Fibroblast of skin of left quadriceps (primary cell): ENCODE results near the gene KCNJ18.
"Not testable (repeated sequence)": the region's sequence is repeated elsewhere in the genome, so short reads cannot be mapped to it uniquely, and the experiment has no call there.

Source experiments
- DNase-seq, 2 experiments: peaks; one replicate each; pipeline ENCODE4 v3.0.0-alpha.2; 2013; ENCODE audit warnings: low read depth in 2 of 2

KCNJ18 gene

GRCh38 chr17:21671437-21671836, 20.9 kb upstream of the KCNJ18 start:
- not testable (repeated sequence) for DNase-seq

- DNase-seq, result not testable (repeated sequence)
Measured at GRCh38 chr17:21671871-21672270, 20.5 kb upstream of the KCNJ18 start.

- DNase-seq, result not testable (repeated sequence)
Measured at GRCh38 chr17:21673451-21674241, 18.7 kb upstream of the KCNJ18 start.

- DNase-seq, result no peak
Measured at GRCh38 chr17:21674242-21674731, 18.0 kb upstream of the KCNJ18 start.

- not testable (repeated sequence) for DNase-seq
Measured at GRCh38 chr17:21674891-21675738, 17.2 kb upstream of the KCNJ18 start.

- not testable (repeated sequence) for DNase-seq
Measured at GRCh38 chr17:21675739-21676130, 16.6 kb upstream of the KCNJ18 start.

GRCh38 chr17:21676281-21677111, 15.8 kb upstream of the KCNJ18 start:
- DNase-seq, result no peak

GRCh38 chr17:21677126-21677910, 15.0 kb upstream of the KCNJ18 start:
- DNase-seq, result no peak

GRCh38 chr17:21677911-21678310, 14.4 kb upstream of the KCNJ18 start:
- no peak for DNase-seq

GRCh38 chr17:21678393-21679081, 13.8 kb upstream of the KCNJ18 start:
- DNase-seq, result no peak

GRCh38 chr17:21679256-21680146, 12.8 kb upstream of the KCNJ18 start:
- DNase-seq, result no peak

- DNase-seq, result no peak
Measured at GRCh38 chr17:21680366-21680765, 12.0 kb upstream of the KCNJ18 start.

- not testable (repeated sequence) for DNase-seq
Measured at GRCh38 chr17:21680850-21681351, 11.4 kb upstream of the KCNJ18 start.

GRCh38 chr17:21681576-21681975, 10.7 kb upstream of the KCNJ18 start:
- not testable (repeated sequence) for DNase-seq

GRCh38 chr17:21682130-21682529, 10.2 kb upstream of the KCNJ18 start:
- DNase-seq, result not testable (repeated sequence)

- DNase-seq, result not testable (repeated sequence)
Measured at GRCh38 chr17:21683142-21683712, 9.1 kb upstream of the KCNJ18 start.

- DNase-seq, result not testable (repeated sequence)
Measured at GRCh38 chr17:21683897-21684296, 8.4 kb upstream of the KCNJ18 start.

GRCh38 chr17:21684384-21684783, 7.9 kb upstream of the KCNJ18 start:
- not testable (repeated sequence) for DNase-seq
